GM21786 (cell line): ENCODE results near the gene SV2B.
"Not testable (repeated sequence)": the region's sequence is repeated elsewhere in the genome, so short reads cannot be mapped to it uniquely, and the experiment has no call there.

Experiments
- ATAC-seq: cut with Tn5 transposase; IDR thresholded peaks from one replicate; pipeline ENCODE4 v1.9.1; 2021; ENCODE audit not compliant: unreplicated experiment

SV2B gene

DNA sequence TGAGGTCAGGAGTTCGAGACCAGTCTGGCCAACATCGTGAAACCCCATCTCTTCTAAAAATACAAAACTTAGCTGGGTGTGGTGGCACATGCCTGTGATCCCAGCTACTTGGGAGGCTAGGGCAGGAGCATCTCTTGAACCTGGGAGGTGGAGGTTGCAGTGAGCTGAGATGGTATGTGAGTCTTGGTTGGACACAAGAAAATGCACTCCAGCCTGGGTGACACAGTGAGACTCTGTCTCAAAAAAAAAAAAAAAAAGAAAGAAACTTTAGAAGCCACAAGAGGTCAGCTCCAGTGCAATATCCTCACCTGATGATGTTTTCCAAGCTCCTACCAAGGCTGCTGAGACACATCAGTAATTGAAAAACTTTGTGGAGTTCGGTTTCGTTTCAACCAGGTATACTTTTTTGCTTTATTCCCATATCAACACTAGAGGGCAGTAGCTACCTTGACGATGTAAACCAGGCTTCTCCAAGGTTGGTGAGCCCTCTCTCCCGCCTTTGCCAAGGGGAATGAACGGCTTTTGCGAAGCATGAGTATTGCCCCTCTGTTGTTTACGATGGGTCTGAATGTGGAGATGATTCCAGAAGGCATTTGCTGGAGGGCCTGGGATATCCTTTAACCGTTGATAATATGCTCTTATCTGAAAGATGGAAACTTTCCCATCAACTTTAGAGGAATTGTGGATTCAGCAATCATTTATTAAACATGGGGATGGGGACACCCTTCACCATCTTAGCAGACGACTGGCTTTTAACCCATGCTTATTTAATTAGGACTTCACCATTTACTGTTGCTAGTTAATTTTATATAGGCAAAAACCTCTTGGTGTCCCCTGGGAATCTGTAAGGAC, 202.8 kb downstream of the SV2B start:
- ATAC-seq = no peak

DNA sequence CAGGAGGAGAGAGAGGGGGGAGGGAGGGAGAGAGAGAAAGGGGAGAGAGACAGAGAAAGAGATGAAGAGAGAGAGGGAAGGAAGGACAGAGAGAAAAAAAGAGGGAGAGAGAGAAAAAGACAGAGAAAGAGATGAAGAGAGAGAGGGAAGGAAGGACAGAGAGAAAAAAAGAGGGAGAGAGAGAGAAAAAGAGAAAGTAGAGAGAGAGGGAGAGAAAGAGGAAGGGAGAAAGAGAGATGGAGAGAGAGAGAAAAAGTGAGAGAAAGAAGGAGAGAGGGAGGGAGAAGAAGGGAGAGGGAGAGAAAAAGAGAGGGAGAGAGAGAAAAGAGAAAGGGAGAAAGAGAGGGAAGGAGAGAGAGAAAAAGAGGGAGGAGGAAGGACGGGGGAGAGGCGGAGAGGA, 204.2 kb downstream of the SV2B start:
- no peak for ATAC-seq

DNA sequence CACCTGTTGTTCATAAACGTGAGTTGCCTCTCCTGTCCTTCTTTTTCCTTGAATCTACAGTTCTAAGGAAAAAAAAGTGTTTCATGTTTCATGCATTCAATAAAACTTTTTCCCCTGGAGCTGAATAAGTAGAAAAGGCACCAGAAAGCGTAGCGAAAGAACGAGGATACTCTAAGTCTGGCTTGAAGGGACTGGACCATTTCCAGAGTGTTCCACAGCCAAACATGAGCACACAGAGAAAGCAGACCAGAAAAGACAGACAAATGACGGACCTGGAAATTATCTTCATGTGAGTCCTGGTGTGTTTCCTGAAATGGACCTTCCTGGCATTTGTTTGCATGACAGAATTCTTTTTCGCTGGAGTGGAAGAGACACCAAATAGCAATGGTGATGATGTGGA, 204.7 kb downstream of the SV2B start:
- no peak for ATAC-seq

DNA sequence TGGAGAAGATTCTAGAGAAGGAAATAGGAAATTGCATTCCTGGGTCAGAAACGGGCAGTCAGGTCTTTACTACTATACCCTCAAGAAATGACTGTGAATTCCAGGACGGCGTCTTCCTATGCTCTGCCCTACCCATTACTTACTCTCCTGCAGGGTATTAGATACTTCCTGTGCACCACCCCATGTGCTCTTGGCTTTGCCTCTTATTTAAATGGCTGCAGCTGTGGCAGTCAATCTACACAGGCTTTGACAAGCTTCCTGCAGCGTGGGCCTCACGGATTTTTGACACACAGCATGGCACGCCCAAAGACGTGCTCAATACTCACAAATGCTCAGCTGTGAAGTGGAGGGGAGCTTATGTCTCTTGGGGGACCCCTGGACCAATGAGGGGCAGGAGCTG, 206.1 kb downstream of the SV2B start:
- ATAC-seq = no peak

DNA sequence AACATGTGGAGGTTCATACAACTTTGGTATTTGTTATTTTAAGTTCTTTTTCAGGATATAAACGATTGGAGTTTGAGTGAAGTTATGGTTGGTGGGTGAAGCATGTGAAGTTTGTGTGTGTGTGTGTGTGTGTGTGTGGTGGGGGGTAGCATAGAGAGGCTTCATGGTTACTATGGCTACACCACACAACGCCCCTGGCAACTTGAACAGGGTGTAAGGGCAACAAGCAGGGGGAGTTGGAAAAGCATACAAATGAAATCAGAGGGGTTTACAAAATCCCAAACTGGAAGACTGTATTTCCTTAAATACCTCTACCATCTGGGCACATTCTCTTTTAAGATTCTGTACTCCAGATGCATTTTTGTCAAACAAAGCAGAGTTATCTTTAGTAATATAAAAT, 207.5 kb downstream of the SV2B start:
- ATAC-seq = no peak

DNA sequence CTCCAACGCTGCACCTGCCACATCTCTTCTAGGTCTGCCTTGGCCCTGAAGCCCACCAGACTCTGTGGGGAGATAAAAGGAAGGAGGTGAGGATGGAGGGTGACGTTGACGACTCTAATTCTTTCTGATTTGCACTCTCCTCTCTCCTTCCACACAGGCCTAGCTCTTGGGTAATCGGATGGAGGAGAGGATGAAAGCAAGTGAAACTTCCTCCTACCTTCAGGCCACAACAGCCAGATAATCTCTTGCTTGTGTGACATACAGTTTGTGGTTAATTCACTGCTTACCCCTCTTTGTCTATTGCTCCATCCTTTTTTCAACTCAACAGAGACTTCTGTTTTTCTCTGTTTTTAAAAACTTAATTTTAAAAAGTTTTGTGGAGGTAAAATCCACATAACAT, 208.1 kb downstream of the SV2B start:
- ATAC-seq = no peak

DNA sequence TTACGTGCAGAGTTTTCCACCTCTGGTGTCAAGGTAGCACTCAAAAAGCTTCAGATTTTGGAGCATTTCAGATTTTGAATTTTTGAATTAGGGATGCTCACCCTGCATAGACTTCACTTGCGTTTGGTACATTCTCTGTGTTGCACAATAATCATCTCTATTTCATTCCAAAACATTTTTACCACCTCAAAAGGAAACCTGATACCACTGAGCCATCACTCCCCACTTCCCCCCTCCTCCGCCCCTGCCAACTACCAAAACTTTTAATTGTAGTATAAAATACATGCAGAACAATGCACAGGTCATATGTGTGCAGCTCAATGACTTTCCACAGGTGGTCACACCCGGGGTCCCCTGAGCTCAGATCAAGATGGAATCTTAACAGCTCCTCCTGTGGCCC, 208.8 kb downstream of the SV2B start:
- ATAC-seq = no peak

DNA sequence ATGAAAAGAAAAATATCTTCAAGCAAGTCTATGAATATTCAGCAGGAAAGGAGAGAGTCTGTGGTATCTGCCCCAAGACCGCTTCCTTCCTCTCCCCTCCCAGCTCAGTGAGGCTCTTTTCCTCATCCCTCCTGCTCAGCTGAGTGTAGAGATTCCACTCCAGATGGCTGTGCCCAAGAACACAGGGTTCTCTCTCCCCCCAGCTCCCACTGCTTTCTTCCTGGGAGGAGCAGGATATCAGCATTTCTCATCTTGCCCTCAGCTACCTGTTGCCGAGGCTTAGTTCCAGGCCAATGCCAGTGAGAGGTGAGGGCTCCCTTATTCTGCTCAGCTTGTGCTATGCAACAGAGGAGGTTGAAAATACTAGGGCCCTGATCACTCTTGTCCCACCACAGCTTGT, 211.9 kb downstream of the SV2B start:
- ATAC-seq = no peak

DNA sequence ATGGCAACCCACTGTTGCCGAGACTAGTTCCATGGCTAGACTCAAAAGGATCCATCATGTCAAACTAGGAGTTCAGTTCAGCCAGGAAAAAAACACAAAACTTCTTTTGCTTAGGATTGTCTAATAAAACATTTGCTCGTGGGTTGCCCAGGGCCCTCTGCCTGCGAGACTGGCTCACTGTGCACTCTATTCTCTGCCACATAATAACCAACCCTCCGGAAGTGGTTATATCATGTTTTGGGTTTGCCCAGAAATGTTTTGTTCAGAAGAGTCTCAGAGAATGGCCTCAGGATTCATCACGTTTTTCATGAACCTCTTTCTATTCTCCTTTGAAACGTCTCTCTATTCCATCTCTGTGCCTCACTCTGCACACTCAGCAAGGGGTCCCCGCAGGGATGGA, 216.1 kb downstream of the SV2B start:
- no peak for ATAC-seq

DNA sequence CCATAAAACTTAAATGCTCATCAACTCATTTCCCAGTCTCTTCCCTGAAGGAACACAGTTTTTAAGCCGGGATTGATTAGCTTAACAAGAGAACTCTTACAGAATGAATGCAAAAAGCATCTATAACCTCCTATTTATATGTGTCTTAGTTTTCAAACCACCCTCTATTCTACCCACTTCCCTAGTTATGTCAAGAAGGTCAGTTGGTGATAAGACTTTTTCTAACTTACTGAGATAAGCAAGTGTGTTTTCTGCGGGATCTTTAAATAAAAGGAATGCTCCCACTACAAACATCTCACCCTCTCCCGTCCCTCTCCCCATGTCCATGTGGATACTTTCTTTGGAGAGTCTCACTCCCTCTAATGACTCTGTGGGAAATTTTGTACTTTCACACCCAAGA, 218.5 kb downstream of the SV2B start:
- no peak for ATAC-seq

DNA sequence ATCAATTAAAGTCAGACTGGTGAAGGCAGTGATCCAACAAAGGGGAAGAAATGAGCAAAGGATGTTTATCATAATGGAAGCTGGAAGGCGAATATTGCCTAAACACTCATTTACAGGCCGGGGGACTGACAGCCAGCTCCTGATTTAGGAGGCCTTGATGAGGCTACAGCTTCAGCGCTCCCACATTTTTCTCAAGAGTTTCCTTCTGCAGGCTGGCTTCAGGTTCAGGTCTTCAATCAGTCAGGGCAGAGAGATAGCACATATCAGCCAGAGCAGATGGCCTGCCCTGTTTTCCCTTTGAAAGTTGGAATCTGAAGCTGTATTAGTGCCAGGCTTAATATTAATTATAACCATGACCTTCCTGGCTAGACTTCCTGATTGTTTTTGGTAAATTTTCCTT, 218.9 kb downstream of the SV2B start:
- ATAC-seq = no peak

DNA sequence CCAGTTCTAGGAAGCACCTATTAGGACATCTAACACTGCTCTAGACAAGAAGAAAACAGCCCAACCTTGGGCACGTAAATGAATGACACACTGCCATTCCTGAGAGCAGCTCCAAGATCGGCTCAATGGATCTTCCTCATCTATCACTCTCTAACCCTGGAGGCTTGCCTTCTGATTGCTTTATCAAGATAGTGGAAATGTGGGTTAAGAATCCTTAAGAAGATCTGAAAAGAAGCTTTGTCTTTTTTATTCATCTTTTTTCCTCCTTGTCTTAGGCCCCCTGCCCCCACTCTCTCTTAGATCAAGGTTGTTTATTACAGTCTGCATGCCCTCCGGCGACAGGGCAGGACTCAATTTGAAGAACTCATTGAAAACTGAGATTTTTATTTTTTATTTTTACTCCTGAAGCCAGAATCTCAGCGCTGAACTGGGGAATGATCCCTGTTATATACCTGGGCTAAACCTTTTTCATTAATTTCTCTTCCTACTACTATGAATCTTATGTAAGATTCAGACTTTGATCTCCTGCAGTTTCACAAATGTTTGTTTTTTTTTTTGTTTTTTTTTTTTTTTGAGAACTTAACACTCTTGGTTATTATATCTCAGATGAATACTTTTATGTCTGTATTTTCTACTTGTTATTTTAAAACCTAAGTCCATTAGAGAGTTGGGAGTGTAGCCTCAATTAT, 219.5 kb downstream of the SV2B start:
- ATAC-seq = no peak

DNA sequence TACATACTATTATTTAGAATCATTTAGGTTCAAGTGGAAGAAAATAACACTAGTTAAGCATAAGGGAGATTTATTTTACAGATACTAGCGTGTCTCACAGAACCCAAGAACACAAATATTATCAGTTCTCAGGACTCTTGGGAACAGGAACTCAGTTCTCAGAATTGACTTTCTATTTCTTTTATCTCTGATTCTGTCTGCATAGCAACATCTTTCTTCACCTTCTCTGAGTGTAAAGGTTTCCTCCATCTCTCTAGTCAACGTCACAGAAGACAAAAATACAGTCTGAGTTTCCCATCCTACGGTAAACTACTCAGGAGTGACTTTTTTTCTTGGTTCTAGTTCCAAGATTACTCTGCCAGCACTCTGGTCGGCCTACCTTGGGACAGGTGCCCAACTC, 220.0 kb downstream of the SV2B start:
- no peak for ATAC-seq

DNA sequence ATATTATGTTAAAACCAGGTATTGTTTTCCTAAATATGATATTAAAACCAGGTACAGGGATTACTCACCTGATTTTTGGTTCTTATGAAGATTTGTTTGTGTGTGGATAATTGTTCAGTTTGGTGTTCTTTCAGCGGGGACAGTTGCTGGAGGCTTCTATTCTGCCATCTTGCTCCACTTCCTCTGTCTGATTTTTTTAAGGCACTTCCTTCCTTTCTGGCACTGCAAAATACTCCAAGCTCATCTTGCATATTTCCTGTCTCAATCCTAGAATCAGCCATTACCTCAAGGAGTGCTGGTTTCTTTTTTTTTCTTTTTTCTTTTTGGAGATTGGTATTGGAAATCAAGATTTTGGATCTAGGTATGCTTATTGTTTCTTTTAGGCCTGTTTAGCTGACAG, 229.9 kb downstream of the SV2B start:
- no peak for ATAC-seq

DNA sequence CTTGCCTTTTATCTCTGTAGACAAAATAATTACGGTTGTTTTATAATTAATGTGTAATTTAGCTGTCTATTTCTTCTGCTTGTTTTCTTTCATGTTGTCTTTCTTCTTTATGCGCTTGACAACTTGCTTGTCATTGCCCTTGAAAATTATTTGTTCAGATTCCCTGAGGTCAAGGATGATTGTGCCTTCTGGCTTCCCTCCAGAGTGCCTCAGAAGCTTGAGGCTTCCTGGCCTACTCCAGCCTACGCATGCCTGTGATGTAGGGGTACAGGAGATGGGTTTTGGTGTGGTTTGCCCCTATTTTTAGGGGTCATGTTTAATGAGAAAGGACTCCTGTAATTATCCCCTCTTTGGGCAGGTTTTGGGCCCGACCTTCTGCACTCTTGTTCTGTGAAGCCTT, 231.5 kb downstream of the SV2B start:
- ATAC-seq = no peak

DNA sequence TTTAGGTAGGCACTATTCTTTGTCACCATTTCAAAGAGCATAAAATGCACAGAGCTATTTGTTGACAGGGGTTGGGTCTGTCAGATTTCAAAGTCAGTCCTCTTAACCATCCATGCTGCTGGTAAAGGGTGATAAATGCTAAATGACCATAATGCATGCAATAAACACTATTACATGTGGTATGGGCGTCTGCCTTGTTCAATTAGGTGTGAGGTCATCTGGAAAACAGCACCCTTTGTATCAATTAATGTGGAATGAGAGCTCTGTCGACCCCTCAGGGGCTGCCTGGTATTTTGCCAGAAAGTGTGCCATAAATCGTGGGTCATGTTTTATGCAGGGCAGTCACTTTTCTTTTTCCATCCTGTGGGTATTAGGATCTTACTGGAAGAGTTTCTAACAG, 235.6 kb downstream of the SV2B start:
- no peak for ATAC-seq

DNA sequence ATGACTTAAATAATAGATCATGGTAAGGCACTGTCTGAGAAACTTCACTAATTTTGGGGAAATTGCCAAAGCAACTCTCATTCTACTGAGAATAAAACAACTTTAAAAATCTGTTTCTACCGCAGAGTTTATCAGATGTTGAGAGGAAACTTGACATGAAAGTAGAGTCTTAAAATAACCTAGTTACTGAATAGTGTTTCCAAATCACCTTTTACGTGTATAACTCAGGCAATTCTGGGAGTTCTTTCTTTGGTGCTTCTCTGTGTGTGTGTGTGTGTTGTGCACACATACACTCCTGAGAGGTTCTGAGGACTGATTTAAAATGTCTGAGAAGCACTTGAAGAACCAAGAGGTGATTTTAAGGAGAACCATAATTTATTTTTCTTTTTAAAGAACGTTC, 236.6 kb downstream of the SV2B start:
- no peak for ATAC-seq

DNA sequence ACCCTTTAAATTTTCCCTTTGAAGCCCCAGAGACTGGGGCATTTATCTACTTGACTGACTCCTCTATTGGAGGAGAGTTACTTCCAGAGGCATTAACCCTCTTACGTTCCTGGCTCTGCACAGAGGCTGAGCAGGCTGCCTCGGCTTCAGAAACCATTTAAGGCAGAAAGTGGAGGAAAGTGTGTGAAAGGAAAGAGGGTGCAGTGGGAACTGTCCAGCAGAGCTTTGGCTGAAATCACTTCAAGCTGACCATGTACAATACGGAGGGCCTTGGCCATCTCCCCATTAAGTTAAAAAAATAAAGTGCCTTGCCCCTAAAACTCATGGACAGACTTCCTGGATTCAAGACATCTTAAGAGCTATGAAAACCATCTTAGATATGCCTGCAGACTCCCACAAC, 238.7 kb downstream of the SV2B start:
- ATAC-seq = no peak

DNA sequence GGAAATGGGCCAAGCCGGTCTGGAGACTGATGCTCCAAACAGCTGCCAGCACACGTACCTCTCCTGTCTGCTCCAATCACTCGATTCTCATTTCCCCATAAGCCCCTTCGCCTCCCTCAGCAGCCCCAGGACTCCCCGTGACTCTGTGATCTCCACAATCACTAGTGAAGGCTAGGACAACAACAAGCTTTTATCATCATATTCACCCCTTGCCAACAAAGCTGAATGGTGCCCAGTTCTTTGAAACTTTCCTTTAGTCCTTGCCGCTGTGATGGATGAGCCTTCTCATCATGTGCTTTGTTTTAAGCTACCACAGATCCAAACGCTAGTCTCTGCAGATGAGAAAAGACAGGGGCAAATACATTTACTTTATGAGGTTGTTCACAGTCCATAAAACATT, 242.0 kb downstream of the SV2B start:
- no peak for ATAC-seq

DNA sequence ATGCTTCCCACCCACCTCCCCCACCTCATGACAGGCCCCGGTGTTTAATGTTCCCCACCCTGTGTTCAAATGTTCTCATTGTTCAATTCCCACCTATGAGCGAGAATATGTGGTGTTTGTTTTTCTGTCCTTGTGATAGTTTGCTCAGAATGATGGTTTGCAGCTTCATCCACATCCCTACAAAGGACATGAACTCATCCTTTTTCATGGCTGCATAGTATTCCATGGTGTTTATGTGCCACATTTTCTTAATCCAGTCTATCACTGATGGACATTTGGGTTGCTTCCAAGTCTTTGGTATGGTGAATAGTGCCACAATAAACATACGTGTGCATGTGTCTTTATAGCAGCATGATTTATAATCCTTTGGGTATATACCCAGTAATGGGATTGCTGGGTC, 244.9 kb downstream of the SV2B start:
- not testable (repeated sequence) for ATAC-seq

DNA sequence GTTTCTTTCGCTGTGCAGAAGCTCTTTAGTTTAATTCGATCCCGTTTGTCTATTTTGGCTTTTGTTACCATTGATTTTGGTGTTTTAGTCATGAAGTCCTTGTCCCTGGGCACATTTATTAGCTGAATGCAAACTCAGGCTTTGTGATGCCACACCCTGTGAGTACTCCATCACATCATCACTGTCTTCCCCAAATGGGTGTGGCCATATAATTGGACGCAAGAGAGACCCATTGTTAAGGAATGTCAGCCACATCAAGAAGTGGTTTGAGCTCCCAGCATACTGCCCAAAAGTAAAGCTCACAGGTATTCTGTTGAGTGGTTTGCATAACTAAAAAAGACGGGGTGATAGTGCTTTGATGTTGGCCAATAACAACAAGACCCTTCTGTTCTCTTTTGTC, 245.7 kb downstream of the SV2B start:
- no peak for ATAC-seq

DNA sequence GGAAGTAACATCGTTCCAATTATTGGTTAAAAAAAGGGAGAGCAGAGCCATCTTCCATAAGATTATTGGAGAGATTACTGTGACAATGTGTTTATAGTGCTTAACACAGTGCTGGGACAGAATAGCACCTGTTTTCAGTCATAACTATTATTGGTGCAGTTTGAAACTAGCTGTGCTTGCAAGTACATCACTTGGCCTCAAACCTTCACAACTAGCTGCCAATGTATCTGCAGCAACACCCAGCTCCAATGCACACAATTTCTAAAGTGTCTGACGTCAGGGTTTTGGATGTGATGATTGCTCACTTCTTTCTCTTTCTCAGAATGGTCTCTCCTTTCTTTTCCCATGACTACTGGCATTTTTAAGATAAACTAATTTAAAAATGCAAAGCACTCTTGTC, 246.2 kb downstream of the SV2B start:
- no peak for ATAC-seq
